CD14-positive monocyte (primary cell): ENCODE data around the gene RNF13. TPM values are rescaled to one million over a fixed set of nuclear protein-coding genes. Genes with fewer than 3 reads are reported as not detected.

Source experiments
- DNase-seq, 3 donors: peaks; one replicate each; pipeline ENCODE4 v3.0.0-alpha.2; 2011 to 2022
- H2AFZ ChIP-seq: 2 replicates; pipeline ENCODE4 v1.6.0; 2012; ENCODE audit warnings: mild to moderate bottlenecking, low read depth, low read length, inconsistent platforms; ENCODE audit not compliant: insufficient read depth, poor library complexity, severe bottlenecking
- H3K27ac ChIP-seq, 2 donors: 1 replicate in 1 of 2; 2 replicates in 1 of 2; pipeline ENCODE4 v1.5.1; 2012 to 2013; ENCODE audit warnings: low read length in 2 of 2, control low read depth in 1 of 2, inconsistent platforms in 1 of 2, low read depth in 1 of 2, mild to moderate bottlenecking in 1 of 2
- H3K27me3 ChIP-seq, 2 donors: one replicate each; pipeline versions ENCODE4 v1.6.0 to v1.6.1; 2011 to 2013; ENCODE audit warnings: low read length in 2 of 2; ENCODE audit not compliant: control insufficient read depth in 2 of 2, insufficient read depth in 2 of 2
- H3K36me3 ChIP-seq, 2 donors: replicated peaks in 1 of 2; 1 replicate in 1 of 2; 2 replicates in 1 of 2; pipeline versions ENCODE4 v1.5.1 to v1.6.1; 2012 to 2013; ENCODE audit warnings: low read length in 2 of 2, control low read depth in 1 of 2, inconsistent platforms in 1 of 2, mild to moderate bottlenecking in 1 of 2; ENCODE audit not compliant: insufficient read depth in 2 of 2, control insufficient read depth in 1 of 2
- H3K4me1 ChIP-seq, 2 donors: 1 replicate in 1 of 2; 2 replicates in 1 of 2; pipeline versions ENCODE4 v1.5.1 to v1.6.1; 2012 to 2013; ENCODE audit warnings: low read length in 2 of 2, control low read depth in 1 of 2, inconsistent platforms in 1 of 2, mild to moderate bottlenecking in 1 of 2, moderate library complexity in 1 of 2; ENCODE audit not compliant: insufficient read depth in 2 of 2, control insufficient read depth in 1 of 2
- H3K4me2 ChIP-seq: replicated peaks from 2 replicates; pipeline ENCODE3; 2012; ENCODE audit warnings: low read length, moderate library complexity, mild to moderate bottlenecking; ENCODE audit not compliant: poor library complexity, severe bottlenecking; ENCODE audit errors: extremely low read depth
- H3K4me3 ChIP-seq, 3 experiments: fragments of 200-600 bp in 1 of 3; sonication (generic) in 1 of 3; replicated peaks in 1 of 3; 1 replicate in 2 of 3; 2 replicates in 1 of 3; pipeline ENCODE4 v1.5.1; 2011 to 2013; ENCODE audit warnings: low read length in 3 of 3, mild to moderate bottlenecking in 3 of 3, control low read depth in 2 of 3, low read depth in 2 of 3, inconsistent platforms in 1 of 3, moderate library complexity in 1 of 3
- H3K79me2 ChIP-seq: 2 replicates; pipeline ENCODE4 v1.6.0; 2012; ENCODE audit warnings: mild to moderate bottlenecking, control low read depth, inconsistent platforms, low read length, moderate library complexity; ENCODE audit not compliant: insufficient read depth
- H3K9ac ChIP-seq: 2 replicates; pipeline ENCODE4 v1.6.0; 2017; ENCODE audit warnings: low read length, mild to moderate bottlenecking; ENCODE audit not compliant: insufficient read depth, poor library complexity, severe bottlenecking
- H3K9me3 ChIP-seq, 2 donors: replicated peaks in 1 of 2; 1 replicate in 1 of 2; 2 replicates in 1 of 2; pipeline versions ENCODE4 v1.5.1 to v1.6.1; 2012 to 2013; ENCODE audit warnings: low read length in 2 of 2, control low read depth in 1 of 2; ENCODE audit not compliant: control insufficient read depth in 1 of 2, insufficient read depth in 1 of 2
- H4K20me1 ChIP-seq: 2 replicates; pipeline ENCODE4 v1.6.0; 2012; ENCODE audit warnings: mild to moderate bottlenecking, low read length, control low read depth, moderate library complexity; ENCODE audit not compliant: insufficient read depth
- H3K27ac Mint-ChIP-seq, 7 donors: one replicate each; pipeline ENCODE4 v1.8.0; 2020; ENCODE audit warnings: mild to moderate bottlenecking in 7 of 7, mixed read lengths in 7 of 7, moderate library complexity in 6 of 7, inconsistent platforms in 2 of 7
- H3K27me3 Mint-ChIP-seq, 3 donors: one replicate each; pipeline ENCODE4 v1.8.0; 2021 to 2022; ENCODE audit warnings: low read depth in 3 of 3, mild to moderate bottlenecking in 3 of 3, mixed read lengths in 3 of 3, moderate library complexity in 3 of 3, inconsistent platforms in 1 of 3
- H3K36me3 Mint-ChIP-seq, 2 donors: one replicate each; pipeline ENCODE4 v1.8.0; 2020; ENCODE audit warnings: mixed read lengths in 2 of 2, inconsistent platforms in 1 of 2, mild to moderate bottlenecking in 1 of 2
- H3K4me1 Mint-ChIP-seq: one replicate; pipeline ENCODE4 v1.8.0; 2020; ENCODE audit warnings: mild to moderate bottlenecking, mixed read lengths
- H3K4me3 Mint-ChIP-seq, 2 donors: one replicate each; pipeline ENCODE4 v1.8.0; 2020; ENCODE audit warnings: mild to moderate bottlenecking in 2 of 2, mixed read lengths in 2 of 2, moderate library complexity in 1 of 2
- H3K9me3 Mint-ChIP-seq, 7 donors: one replicate each; pipeline ENCODE4 v1.8.0; 2020 to 2022; ENCODE audit warnings: mixed read lengths in 7 of 7, mild to moderate bottlenecking in 6 of 7, moderate library complexity in 6 of 7, inconsistent platforms in 2 of 7
- CTCF ChIP-seq: fragments of 200-600 bp; IDR thresholded peaks from one replicate; pipeline ENCODE4 v1.8.0; 2022; ENCODE audit warnings: antibody characterized with exemption, mild to moderate bottlenecking
- WGBS: methylation state at CpG from one replicate; pipeline ENCODE4 v1.1.5; 2013; ENCODE audit warnings: missing lambda C conversion rate; ENCODE audit not compliant: insufficient coverage; 5-methylcytosine and 5-hydroxymethylcytosine counted together
- intact Hi-C, 2 donors: fragments of 100-400 bp; cut with micrococcal nuclease; formaldehyde crosslinking; loops; one replicate each; pipeline versions ENCODE4 v1.15.0 to v1.15.1; 2023
- polyA plus RNA-seq, 3 donors: library from polyadenylated mRNA; depleted of rRNA in 1 of 3; unstranded in 2 of 3; stranded (reverse) in 1 of 3; fragments of 300-500 nt in 2 of 3; fragments of >200 nt in 1 of 3; fragmentation: Illumina TruSeq in 2 of 3; gene quantifications; 1 replicate in 2 of 3; 2 replicates in 1 of 3; pipeline ENCODE4 v1.2.3, GENCODE V29; 2012 to 2021

RNF13 gene
- polyA plus RNA-seq, 3 donors: 95.4 to 481 (median 462) TPM

GRCh38 chr3:149867563-149867962 is 54.5 kb downstream of the RNF13 start:
- Histone ChIP-seq H3K9ac (no peak overlapping the region), H3K9me3 (peaks cover 0 to 5% of the 10 kb centered on the region in 2 donors), H3K4me1 (no peaks in the 10 kb centered on the region), H3K27ac (no peak overlapping the region), H3K27me3 (no peaks in the 10 kb centered on the region), H3K79me2 (peaks cover 30% of the 10 kb centered on the region), H3K4me3 (no peak overlapping the region), H3K4me2 (no peak overlapping the region), H2AFZ (no peak overlapping the region), H4K20me1 (peaks cover 92% of the 10 kb centered on the region), H3K36me3 (peaks cover 23 to 52% of the 10 kb centered on the region in 2 donors)
- Mint-ChIP-seq H3K9me3 (peaks cover 5 to 23% (median 13%) of the 10 kb centered on the region in 7 donors), H3K27me3 (peaks cover 0 to 1% (median 0%) of the 10 kb centered on the region in 3 donors), H3K4me1 (peaks cover 2% of the 10 kb centered on the region), H3K36me3 (peaks cover 47 to 71% of the 10 kb centered on the region in 2 donors), H3K27ac (no peak overlapping the region), H3K4me3 (no peak overlapping the region)
- WGBS: no CpG with 5 or more reads among the region's 1 CpG
- TF ChIP-seq CTCF: no peak
- no peak for DNase-seq
- intact Hi-C loops: no loop called here

DNA sequence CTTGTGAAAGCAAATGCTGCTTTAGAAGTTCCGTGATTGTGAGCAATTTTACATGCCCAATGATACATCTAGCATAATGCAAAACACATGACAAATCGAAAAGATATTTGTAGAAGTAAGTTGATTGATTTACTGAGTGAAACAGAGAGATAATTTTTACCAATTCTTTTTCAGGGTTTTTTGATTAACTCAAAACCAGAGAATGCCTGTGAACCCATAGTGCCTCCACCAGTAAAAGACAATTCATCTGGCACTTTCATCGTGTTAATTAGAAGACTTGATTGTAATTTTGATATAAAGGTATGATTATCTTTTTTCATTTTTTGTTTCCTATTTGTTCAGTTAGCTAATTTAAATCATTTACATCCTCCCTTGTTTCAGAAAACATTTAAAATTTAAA is 58.8 kb downstream of the RNF13 start:
- no peak overlapping the region for H3K4me3 Mint-ChIP-seq

More for the DNA sequence above, 58.8 kb downstream of the RNF13 start:
- Histone ChIP-seq H3K9me3 (peaks cover 0 to 5% of the 10 kb centered on the region in 2 donors), H3K9ac (no peak overlapping the region), H3K36me3 (peaks cover 39 to 59% of the 10 kb centered on the region in 2 donors), H3K27ac (no peak overlapping the region), H3K4me3 (no peak overlapping the region), H3K27me3 (no peaks in the 10 kb centered on the region), H3K4me2 (no peak overlapping the region), H4K20me1 (peaks cover 97% of the 10 kb centered on the region), H2AFZ (no peak overlapping the region), H3K79me2 (peaks cover 21% of the 10 kb centered on the region), H3K4me1 (no peaks in the 10 kb centered on the region)
- intact Hi-C loops: no loop called here
- H3K4me1 Mint-ChIP-seq: no peaks in the 10 kb centered on the region
- no peaks in the 10 kb centered on the region for H3K27me3 Mint-ChIP-seq
- peaks cover 48 to 58% of the 10 kb centered on the region in 2 donors for H3K36me3 Mint-ChIP-seq
- peaks cover 3 to 15% (median 10%) of the 10 kb centered on the region in 7 donors for H3K9me3 Mint-ChIP-seq
- no peak overlapping the region for H3K27ac Mint-ChIP-seq
- no peak for DNase-seq
- no peak for TF ChIP-seq CTCF
- WGBS: no CpG with 5 or more reads among the region's 3 CpGs
